D721Med (cell line): ENCODE measurements around the gene WNT11.

Source experiments
- DNase-seq: peaks from one replicate; pipeline ENCODE4 v3.0.0; 2011; ENCODE audit warnings: low spot score; ENCODE audit not compliant: insufficient read length
- FAIRE-seq: peaks from 2 replicates; lab custom pipeline; 2011; peaks lifted over from hg19 to GRCh38; lab: Jason Lieb, UNC
- TF ChIP-seq, protein P1 (sequence below): IDR thresholded peaks from 2 replicates; pipeline ENCODE4 v1.5.1; 2012; ENCODE audit warnings: mild to moderate bottlenecking, control low read depth; ENCODE audit not compliant: insufficient read depth; ENCODE audit errors: missing control alignments

WNT11 gene

DNA sequence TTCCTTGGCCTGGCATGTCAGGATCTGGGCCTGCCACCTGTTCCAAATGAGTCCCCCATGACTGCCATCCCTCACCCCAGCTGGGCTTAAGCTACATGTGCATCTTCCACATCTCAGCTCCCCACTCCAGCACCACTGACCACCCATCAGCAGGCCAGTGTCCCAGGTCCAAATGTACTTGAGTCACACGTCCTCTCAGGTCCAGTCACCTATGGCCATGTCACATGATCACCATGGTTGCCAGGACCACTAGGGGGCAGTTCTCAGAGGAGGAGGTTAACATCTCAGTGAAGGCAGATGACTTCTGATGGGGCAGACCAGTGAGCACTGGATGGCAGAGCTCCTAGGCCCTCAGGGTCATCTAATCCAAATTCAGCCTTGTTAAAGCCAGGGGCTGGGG is 41.9 kb upstream of the WNT11 start:
- no peak for DNase-seq
- no peak for FAIRE-seq

DNA sequence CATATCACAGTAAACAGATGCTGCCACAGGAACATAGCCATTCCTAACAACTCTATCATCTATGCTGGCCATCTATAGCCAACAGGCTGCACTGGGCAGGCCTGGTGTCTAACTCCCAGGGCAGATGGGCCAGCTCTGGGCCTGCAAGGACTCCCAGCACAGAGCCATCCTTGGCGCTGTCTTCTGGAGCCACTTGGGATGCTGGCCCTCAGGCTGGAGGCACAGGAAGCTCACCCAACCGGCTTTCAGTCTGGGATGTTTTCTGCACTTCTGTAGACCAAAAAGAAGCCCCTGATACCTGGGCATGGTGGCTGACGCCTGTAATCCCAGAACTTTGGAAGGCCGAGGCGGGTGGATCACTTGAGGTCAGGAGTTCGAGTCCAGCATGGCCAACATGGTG is 40.8 kb upstream of the WNT11 start:
- FAIRE-seq (no peak), DNase-seq (no peak)
- TF ChIP-seq, protein P1, sequence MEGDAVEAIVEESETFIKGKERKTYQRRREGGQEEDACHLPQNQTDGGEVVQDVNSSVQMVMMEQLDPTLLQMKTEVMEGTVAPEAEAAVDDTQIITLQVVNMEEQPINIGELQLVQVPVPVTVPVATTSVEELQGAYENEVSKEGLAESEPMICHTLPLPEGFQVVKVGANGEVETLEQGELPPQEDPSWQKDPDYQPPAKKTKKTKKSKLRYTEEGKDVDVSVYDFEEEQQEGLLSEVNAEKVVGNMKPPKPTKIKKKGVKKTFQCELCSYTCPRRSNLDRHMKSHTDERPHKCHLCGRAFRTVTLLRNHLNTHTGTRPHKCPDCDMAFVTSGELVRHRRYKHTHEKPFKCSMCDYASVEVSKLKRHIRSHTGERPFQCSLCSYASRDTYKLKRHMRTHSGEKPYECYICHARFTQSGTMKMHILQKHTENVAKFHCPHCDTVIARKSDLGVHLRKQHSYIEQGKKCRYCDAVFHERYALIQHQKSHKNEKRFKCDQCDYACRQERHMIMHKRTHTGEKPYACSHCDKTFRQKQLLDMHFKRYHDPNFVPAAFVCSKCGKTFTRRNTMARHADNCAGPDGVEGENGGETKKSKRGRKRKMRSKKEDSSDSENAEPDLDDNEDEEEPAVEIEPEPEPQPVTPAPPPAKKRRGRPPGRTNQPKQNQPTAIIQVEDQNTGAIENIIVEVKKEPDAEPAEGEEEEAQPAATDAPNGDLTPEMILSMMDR: no peak

More for the DNA sequence above, 41.9 kb upstream of the WNT11 start:
- TF ChIP-seq, protein P1: no peak

DNA sequence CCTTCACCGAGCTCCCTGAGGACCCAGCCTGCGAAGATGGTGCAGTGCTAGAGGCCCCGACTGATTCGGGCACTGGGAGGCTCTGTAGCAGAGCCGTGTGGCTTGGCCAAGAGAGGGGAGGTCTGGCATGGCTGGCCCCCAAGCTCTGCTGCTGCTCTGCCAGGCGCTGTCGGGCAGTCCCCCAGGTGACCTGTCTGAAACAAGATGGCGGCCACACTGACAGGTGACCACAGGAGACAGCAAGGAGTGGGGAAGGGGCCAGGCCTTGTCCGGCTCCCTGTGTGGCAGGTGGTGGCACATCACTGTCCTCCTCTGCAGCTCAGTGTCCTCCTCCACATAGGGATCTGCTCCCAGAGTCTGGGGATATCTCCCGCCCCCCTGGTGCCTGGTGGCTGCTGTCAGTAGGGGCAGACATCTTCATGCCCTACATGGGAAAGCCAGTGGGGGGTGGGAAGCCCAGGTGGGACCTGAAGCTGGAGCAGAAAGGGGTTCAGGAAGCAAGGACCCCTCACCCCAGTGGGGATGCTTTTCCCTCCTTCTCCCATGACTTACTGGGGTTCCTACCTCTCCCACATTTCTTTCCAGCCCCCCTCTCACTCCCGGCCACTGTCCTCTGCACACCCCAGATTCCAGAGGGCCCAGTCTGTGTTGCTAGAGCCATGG is 40.1 kb upstream of the WNT11 start:
- no peak for FAIRE-seq
- no peak for DNase-seq
- TF ChIP-seq, protein P1: no peak

DNA sequence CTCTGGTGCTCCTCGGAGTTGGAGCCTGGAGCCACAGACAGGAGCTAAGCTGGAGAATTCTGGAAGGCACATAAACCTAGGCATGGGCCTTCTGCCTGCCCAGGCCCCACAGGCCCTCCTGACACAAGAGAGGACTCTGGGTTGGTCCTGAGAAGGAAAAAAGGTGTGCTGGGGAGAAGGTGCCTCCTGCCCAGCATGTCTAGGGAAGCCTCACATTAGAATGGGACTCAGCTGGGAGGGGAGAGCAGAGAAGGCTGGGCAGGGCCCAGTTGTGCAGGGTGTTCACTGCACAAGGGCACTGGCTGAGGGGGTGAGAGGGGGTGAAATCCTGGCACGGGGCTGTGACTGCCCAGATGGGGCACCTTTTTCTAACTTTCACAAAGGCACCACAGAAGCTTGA is 39.4 kb upstream of the WNT11 start:
- FAIRE-seq (no peak), DNase-seq (no peak)
- TF ChIP-seq, protein P1: no peak

DNA sequence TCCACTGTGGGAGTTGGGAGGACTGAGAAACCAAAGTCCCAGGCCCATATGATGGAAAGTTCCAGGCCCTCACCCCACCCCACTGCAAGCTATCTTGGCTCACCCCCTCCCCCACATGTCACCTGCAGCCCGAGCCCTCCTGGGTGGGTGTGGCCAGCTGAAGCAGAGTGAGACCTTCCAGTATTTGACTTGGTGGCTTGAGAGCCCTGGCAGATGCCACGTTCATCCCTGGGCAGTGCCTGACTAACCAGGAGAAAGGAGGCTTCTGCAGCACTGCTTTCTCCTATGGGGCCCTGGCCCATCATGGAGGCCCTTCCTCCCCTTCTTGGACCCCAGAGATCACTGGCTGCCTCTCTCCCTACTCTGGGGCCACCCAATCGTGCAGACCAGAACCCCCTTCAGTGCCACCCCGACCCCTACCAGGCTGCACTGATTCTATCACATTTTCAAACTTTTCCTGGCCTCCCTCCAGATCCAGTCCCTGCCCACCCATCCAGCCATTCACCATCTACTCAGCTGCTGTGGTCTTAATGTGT is 38.1 kb upstream of the WNT11 start:
- FAIRE-seq (no peak), DNase-seq (no peak)
- TF ChIP-seq, protein P1: no peak

DNA sequence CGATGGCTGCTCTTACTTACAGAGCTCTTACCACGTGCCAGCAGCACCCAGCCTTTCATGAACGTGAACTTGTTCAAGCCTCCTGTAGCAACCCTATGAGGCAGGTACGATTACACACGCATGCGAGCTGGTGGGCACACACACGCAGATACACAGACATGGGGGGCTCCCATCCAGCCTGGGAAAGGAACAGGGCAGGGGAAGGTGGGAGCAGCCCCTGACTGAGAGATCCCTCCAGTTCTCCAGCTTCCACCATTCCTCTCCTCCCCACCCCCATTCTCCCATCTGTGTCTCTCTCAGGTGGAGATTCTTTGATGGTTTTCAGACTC is 37.6 kb upstream of the WNT11 start:
- DNase-seq (no peak), FAIRE-seq (no peak)

More for the DNA sequence above, 37.6 kb upstream of the WNT11 start:
- TF ChIP-seq, protein P1: no peak
